Stimulated activated CD8-positive, alpha-beta memory T cell treated with anti-CD3 and anti-CD28 coated beads, Interleukin-4, amount 100 ng/mL, for 48 hours (primary cell): ENCODE measurements around the gene PRTG.
"Not testable (repeated sequence)": the region's sequence is repeated elsewhere in the genome, so short reads cannot be mapped to it uniquely, and the experiment has no call there.

Experiments
- DNase-seq: peaks from one replicate; pipeline ENCODE4 v3.0.0-alpha.2; 2020

The PRTG gene, protein sequence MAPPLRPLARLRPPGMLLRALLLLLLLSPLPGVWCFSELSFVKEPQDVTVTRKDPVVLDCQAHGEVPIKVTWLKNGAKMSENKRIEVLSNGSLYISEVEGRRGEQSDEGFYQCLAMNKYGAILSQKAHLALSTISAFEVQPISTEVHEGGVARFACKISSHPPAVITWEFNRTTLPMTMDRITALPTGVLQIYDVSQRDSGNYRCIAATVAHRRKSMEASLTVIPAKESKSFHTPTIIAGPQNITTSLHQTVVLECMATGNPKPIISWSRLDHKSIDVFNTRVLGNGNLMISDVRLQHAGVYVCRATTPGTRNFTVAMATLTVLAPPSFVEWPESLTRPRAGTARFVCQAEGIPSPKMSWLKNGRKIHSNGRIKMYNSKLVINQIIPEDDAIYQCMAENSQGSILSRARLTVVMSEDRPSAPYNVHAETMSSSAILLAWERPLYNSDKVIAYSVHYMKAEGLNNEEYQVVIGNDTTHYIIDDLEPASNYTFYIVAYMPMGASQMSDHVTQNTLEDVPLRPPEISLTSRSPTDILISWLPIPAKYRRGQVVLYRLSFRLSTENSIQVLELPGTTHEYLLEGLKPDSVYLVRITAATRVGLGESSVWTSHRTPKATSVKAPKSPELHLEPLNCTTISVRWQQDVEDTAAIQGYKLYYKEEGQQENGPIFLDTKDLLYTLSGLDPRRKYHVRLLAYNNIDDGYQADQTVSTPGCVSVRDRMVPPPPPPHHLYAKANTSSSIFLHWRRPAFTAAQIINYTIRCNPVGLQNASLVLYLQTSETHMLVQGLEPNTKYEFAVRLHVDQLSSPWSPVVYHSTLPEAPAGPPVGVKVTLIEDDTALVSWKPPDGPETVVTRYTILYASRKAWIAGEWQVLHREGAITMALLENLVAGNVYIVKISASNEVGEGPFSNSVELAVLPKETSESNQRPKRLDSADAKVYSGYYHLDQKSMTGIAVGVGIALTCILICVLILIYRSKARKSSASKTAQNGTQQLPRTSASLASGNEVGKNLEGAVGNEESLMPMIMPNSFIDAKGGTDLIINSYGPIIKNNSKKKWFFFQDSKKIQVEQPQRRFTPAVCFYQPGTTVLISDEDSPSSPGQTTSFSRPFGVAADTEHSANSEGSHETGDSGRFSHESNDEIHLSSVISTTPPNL

DNA sequence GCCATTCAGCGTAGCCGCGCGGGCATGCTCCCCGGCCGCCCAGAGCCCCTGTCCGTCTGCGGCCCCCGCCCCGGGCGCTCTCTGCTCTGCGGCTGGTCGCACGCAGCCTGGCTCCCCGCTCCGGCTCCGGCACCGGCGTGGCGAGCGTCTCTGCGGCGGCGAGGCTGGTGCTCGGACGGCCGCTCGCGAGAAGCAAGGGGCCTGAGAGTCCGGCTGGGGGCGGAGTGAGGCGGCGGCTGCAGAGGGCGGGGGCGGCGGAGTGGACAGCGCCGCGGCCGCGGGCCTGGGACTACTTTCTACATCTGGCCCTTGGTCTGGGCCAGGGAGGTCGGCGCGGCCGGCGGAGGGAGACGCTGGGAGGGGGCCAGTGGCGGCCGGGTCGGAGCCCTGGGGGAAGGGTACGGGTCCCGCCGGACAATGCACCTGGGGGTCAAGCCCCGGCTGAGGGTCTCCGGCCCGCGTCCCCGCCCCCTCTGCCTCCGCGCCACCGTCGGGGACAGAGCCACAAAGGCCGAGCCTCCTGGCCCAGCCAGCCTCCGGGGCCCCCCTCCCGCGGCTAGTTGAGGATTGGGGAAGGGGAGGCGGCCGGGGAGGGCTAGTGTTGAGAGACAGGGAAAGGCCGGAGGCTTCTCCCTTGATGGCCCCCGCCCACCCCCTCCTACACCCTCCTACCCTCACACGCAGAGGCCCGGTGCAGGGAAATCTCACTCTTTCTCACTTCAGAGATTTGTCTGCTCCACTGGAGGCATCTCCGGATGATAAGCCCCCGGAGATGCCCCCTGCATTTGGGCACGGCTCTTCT lies at the start of gene PRTG:
TSS of gene PRTG (minus strand) at position 226 of the 802 bp plus-strand sequence. CDS start at position 5, 221 bp downstream.
- DNase-seq: no peak

DNA sequence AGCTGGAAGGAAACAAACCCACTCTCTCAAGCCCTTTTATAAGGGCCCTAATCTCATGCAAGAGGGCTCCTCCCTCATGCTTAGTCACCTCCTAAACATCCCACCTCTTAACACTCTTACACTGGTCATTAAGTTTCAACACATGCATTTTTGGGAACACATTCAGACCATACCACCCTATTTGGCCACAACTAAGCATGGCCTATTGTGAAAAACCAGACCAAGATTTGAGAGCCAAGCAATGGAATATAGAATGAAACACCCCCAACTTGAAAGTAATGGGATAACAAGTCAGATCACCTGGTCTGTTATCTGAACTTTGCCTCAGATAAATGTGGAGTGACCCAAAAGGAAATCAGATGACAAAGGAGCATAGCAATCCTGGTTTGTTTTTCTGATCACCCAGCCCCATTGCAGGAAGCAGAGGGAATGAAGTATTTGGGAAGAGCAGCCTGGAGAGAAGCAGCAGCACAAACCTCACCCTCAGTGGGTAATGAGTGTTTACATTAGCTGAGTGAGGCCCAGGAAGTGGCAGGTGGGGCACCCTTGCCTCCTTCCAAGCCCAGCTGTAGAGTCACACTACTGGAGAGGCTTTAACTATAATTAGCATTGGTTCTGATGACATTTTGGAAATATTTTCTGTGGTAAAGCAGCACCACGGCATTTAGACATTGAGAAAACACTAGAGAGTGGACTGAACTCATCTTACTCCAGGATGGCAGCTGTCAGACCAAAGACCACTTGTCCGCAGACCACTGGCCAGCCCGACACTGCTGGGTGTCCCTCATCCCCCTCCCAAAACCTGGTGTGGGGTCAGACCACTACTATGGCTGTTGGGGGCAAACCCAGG lies 48.8 kb upstream of the PRTG start:
- no peak for DNase-seq

DNA sequence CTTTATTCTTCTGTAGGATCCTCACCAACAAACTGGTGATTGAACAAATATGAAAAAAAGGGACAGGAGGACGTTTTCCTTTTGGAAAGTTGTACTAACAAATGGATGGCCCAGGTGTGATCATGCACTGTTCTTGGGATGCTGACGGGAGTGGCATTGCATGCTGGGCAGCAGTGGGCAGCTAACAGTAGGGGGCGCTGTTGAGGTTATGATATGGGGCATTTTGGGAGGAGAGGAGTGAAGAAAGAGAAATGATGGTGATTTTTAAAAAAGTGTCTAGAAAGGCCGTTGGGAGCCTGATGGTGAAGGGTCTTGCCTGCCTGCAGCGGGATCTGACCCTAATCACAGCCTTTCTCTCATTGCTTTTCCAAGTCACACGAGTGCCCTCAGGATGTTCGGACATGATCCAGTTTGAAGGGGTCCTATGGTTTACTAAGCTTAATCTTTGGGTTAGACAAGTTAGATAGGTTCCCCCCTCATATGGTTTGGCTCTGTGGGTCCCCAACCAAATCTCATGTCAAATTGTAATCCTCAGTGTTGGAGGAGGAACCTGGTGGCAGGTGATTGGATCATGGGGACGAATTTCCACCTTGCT lies 46.2 kb upstream of the PRTG start:
- DNase-seq: peak; percentile 85

DNA sequence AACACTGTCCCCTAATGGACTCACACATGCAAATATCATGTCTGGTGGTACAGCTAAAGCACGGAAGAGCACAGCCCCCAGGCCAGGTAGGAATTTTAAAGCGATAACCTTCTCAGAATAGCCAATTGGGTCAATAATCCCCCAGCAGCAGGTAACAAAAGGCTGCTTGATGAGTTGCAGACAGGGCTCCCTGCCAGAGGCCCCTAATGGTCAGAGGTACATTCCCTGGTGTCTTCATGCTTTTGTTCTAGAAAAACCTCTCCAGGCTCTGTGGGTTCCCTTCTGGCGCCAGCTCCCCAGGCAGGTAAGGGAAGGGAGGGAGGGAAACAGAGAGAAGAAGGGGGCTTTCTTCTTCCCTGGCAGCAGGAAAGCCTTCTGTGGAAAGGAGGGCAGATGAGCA lies 43.4 kb upstream of the PRTG start:
- no peak for DNase-seq

DNA sequence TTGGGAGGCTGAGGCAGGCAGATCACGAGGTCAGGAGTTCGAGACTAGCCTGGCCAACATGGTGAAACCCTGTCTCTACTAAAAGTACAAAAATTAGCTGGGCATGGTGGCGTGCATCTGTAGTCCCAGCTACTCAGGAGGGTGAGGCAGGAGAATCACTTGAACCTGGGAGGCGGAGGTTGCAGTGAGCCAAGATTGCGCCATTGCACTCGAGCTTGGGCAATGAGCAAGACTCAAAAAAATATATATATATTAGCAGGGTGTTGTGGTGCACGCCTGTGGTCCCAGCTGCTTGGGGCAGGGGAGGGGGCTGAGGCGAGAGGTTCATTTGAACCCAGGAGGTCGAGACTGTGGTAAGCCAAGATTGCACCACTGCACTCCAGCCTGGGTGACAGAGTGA lies 42.6 kb upstream of the PRTG start:
- DNase-seq: not testable (repeated sequence)

DNA sequence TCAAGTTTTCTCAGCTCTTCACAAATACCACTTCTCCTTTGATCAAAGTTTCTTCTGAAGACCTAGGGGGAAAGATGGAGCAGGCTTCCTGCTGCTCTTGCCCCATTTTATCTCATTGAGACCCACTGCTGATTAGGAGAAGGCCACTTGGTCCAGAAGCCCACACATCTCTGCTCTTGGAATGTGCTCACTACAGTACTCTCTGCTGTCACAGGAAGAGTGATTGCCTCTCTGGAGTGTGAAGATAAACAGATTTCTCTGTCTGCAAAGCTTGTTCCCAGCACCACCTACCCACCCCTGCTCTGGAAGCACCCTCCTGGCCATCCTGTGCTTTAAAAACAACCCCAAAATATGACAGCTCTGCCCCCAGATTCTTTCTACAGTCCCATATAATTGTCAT lies 41.3 kb upstream of the PRTG start:
- DNase-seq: no peak

DNA sequence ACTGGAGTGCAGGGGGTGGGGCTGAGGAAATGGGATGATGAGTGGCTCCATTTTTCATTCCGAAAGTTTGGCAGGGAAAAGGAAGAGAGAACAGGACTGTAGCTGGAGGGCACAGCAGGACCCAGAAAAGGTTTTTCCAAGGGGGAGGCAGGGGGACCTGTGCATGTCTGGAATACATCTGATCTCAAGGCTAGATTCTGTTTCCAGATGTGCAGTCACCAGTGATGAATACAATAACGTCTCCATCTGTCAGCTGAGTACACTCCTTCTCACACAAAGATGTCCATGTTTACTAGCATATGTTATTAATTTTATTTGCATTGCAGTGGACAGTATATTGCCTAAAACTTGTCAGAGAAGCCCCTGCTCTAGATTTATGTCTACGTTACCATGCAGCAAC lies 39.9 kb upstream of the PRTG start:
- DNase-seq: no peak

DNA sequence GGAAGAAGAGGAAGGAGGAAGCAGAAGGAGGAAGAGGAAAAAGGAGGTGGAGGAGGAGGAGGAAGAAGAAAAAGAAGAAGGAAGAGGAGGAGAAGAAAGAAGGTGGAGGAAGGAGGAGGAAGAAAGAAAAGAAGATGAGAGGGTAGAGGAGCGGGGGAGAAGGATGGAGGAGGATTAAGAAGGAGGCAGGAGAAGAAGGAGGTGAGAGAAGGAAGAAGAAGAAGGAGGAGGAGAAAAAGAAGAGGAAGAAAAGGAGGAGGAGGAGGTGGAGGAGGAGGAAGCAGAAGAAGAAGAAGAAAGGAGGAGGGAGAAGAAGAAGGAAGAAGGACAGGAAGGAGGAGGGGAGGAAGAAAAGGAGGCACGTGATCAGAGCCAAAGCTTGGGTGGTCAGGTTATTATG lies 37.3 kb upstream of the PRTG start:
- no peak for DNase-seq

DNA sequence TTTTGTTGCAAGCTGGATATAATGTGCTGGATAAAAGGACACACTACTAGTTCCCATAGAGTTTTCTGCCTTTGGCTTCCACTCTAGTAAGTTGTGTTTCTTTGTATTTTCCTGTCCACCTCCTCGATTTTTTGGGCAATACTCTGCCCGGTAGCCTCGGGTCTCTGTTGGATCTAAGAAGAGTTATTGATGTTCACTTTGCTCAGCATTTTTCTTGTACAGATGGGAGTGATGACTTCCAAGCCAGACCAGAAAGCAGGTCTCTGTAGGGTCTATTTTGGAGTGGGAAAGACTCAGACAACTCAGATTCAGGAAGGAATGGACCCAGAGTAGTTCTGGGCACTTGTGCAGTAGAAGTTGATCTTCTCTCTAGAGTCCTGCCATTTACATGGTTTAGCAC lies 36.0 kb upstream of the PRTG start:
- no peak for DNase-seq

DNA sequence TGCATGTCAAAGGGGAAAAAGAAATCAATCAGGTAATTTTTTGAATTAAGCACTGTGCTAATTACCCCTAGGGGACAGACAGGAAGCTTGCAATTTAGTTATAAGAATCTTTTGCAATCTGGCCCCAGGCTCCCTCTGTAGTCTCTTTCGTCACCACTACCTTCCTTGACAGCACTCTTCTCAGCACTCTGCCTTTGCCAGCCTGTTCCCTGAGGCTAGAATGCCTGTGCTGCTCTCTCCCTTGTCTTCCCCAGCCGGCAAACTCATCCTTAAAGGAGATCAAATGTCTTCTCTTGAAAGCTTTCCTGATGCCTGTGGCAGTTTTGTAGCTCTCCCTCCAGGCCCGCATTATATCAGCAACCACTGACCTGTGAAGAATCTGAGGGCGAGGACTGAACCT lies 32.4 kb upstream of the PRTG start:
- DNase-seq: no peak

DNA sequence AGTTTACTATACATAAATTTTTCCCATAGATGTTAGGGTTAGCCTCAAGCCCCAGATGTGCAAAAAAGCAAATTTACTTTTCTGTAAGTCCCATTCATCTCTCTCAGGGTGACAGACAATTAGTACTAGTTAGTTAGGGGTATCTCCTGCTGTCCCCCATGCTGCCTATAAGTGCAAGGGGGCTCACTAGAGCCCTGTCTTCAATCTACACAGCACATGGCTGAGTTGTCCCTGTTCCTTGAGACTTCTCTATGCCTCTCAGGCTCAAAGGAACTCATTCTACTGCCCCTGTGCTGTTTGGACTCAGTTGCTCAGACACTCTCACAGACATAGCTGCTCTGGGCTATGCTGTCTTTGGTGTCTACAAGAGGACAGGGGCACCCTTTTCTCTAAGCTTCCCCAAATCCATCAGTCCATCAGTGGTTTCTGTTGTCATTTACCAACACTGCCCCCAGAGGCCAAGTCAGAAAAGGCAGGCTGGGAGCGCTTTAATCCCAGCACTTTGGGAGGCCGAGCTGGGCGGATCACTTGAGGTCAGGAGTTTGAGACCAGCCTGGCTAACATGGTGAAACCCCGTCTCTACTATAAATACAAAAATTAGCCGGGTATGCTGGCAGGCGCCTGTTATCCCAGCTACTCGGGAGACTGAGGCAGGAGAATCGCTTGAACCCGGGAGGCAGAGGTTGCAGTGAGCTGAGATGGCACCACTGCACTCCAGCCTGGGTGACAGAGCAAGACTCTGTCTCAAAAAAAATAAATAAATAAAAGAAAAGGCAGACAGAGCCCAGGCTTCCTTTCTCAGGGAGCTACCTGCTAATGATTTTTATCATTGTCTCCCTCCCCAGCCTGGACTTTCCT lies 31.4 kb upstream of the PRTG start:
- DNase-seq: peak; percentile 72

DNA sequence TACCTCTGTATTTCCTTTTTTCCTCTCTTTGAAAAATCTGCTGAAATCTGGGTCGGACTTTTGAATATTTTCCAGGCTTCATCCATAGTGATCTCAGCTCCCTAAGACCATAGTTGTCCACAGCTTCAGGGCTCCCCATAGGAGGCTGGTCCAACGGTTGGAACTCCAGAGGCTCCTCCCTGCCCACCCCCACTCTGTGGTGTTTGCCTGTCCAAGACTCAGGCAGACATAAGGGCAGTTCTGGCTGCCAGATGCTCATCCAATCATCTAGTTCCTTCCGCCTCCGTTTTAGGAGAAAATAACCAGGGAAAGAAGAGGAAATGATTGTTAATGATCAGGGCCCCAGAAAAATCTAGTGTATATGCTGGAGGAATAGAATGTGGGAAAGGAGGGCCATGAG lies 27.9 kb upstream of the PRTG start:
- no peak for DNase-seq

DNA sequence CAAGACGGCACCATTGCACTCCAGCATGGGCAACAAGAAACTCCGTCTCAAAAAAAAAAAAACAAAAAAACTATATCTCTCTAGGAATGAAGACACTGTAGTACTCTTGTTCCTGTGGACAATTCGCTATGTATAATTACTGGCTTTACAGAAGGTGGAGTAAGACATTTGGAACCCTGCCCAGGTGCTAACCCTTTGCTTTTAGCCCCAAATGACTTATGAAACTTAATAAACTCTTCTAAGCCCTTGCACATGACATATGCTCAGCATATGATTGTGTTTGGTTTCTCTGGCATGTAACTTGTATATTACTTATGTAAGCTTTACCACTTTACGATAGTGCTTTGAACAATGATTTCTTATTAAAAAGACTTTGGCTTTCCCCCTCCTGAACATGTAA lies 27.3 kb upstream of the PRTG start:
- DNase-seq: no peak

DNA sequence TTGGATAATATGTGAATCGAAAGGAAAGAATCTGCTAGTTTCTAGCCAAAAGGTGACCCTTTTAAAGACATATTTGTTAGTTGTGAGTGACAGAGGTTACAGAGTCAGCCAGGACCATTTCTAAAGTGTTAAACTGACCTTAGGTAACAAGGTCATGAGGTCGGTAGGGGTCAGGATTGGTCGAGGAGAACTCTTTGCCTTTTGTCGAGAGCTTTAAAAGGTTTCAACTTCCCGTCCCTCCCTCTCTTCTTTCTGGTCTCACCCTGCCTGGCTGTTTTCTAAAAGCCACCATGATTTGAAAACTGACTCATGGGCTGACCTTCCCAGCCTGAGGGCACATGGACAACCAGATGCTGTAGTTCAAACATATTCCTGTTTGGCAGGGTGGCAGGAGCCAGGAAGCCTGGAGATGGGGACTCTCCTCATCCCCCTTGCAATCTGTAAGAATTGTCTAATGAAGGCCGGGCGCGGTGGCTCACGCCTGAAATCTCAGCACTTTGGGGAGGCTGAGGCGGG lies 25.8 kb upstream of the PRTG start:
- no peak for DNase-seq

DNA sequence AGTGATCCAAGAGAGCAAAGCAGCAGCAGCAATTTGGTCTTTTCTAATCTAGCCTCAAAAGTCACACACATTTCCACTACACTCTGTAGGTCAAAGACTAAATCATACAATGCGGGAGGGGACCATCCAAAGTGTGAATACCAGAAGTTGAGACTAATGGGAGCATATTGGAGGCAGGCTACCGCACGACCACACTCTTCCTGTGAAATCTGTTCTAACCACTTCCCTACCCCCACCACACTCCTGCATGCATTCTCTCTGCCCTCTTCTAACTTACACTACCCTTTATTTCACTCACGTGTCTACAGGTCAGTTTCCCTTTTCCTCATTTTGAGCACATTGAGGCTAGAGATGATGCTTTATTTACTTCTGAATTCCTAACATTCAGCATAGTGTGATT lies 23.7 kb upstream of the PRTG start:
- DNase-seq: no peak

DNA sequence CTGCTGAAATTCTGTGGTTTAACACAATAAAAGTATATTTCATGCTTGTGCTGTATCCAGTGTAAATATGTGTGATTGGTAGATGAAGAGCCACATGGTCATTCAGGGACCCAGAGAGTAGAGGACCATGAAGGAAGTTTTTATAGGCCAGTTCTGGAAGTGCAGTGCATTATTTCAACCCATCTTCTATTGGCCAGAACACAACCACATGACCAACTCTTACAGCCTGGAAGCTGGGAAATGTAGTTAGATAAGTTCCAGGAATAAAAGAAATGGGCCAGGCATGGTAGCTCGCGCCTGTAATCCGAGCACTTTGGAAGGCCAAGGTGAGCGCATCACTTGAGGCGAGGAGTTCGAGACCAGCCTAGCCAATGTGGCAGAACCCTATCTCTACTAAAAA lies 21.4 kb upstream of the PRTG start:
- DNase-seq: no peak

DNA sequence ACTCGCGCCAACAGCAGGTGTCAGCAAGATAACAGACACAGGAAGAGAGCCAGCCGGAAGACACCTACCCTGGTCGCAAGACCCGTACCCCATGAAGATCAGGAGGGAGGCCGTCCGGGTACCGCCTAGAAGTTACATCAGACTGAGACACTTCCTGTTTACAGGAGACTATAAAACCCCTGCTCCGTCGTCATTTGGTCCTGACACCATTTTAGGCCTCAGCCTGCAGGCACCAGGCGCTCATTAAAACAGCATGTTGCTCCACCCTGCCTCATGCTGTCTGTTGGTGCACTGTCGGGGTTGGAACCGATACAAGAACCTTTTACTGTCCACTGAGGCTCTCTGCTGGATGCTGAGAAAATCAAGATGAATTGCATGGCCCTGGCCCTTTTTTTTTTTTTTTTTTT lies 15.6 kb upstream of the PRTG start:
- no peak for DNase-seq

DNA sequence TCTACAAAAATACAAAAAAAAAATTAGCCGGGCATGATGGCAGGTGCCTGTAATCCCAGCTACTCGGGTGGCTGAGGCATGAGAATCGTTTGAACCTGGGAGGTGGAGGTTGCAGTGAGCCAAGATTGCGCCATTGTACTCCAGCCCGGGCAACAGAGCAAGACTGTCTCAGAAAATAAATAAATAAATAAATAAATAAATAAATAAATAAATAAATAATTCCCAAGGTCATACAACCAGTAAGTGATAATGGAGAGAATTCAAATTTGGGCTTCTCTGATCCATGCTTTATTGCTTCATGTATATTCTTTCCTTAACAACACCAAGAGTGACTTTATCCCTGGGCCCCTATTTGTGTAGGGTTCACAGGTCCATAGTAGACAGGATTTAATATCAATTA lies 10.5 kb upstream of the PRTG start:
- DNase-seq: not testable (repeated sequence)

DNA sequence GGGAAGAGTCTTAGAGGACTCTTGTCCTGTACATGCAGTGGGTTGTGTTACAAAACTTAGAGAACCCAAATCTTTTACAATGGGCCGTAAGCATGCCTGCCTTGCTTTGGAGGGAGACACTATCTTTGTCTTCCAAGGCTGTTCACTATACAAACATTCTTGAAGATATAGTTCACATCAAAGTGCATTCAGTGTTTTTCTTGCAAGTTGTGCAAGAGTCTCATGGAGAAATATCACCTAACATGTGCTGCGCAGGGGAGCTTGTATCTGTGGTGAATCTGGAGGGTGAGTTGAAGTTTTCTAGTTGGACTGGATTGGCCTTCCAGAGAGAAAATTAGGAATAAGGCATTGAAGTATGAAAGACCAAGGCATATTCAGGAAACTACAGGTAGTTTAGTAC lies 7.8 kb upstream of the PRTG start:
- DNase-seq: no peak
